HFFc6 (cell line): ENCODE results near the gene CHTF8. TPM values are rescaled to one million over a fixed set of nuclear protein-coding genes. Genes with fewer than 3 reads are reported as not detected.

Experiments
- DNase-seq: peaks from one replicate; pipeline ENCODE4 v3.0.0-alpha.2; 2018
- H3K27ac Mint-ChIP-seq: 2 replicates; pipeline ENCODE4 v1.8.0; 2020; ENCODE audit warnings: mild to moderate bottlenecking, mixed read lengths
- H3K27me3 Mint-ChIP-seq: 2 replicates; pipeline ENCODE4 v1.8.0; 2021; ENCODE audit warnings: mild to moderate bottlenecking, moderate library complexity, mixed read lengths; ENCODE audit not compliant: insufficient read depth
- H3K36me3 Mint-ChIP-seq: 2 replicates; pipeline ENCODE4 v1.8.0; 2021; ENCODE audit warnings: low read depth, mixed read lengths
- H3K4me1 Mint-ChIP-seq: 2 replicates; pipeline ENCODE4 v1.8.0; 2020; ENCODE audit warnings: low read depth, mixed read lengths
- H3K4me3 Mint-ChIP-seq: 2 replicates; pipeline ENCODE4 v1.8.0; 2020; ENCODE audit warnings: mild to moderate bottlenecking, moderate library complexity, mixed read lengths
- H3K9me3 Mint-ChIP-seq: 2 replicates; pipeline ENCODE4 v1.8.0; 2020; ENCODE audit warnings: mild to moderate bottlenecking, mixed read lengths
- total RNA-seq, 6 experiments: library from RNA; stranded (reverse); fragmentation: NEBNext Ultra II Directional; extraction: Animal tissue kit (Norgen Biotek cat#: 25700); gene quantifications; 2 replicates in 1 of 6; 3 replicates in 5 of 6; pipeline ENCODE4 v1.2.3, GENCODE V29; 2021
- TF ChIP-seq, protein P1 (sequence below): fragments of 200-600 bp; sonication (generic); IDR thresholded peaks from 2 replicates; pipeline ENCODE4 v1.5.0; 2021; ENCODE audit warnings: antibody characterized with exemption, mild to moderate bottlenecking

The CHTF8 gene
- total RNA-seq, 6 experiments from 2014 or later = 103 to 149 (median 125) TPM

GRCh38 chr16:69073181-69073702 is 59.1 kb downstream of the CHTF8 start:
- peak overlapping the region; percentile 68 for H3K4me3 Mint-ChIP-seq
- H3K27ac Mint-ChIP-seq = peak overlapping the region; percentile 88
- peak; percentile 82 for DNase-seq
- H3K4me1 Mint-ChIP-seq = peaks cover 29% of the 10 kb centered on the region
- TF ChIP-seq, protein P1, sequence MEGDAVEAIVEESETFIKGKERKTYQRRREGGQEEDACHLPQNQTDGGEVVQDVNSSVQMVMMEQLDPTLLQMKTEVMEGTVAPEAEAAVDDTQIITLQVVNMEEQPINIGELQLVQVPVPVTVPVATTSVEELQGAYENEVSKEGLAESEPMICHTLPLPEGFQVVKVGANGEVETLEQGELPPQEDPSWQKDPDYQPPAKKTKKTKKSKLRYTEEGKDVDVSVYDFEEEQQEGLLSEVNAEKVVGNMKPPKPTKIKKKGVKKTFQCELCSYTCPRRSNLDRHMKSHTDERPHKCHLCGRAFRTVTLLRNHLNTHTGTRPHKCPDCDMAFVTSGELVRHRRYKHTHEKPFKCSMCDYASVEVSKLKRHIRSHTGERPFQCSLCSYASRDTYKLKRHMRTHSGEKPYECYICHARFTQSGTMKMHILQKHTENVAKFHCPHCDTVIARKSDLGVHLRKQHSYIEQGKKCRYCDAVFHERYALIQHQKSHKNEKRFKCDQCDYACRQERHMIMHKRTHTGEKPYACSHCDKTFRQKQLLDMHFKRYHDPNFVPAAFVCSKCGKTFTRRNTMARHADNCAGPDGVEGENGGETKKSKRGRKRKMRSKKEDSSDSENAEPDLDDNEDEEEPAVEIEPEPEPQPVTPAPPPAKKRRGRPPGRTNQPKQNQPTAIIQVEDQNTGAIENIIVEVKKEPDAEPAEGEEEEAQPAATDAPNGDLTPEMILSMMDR = no peak
- no peaks in the 10 kb centered on the region for H3K9me3 Mint-ChIP-seq
- H3K36me3 Mint-ChIP-seq = no peaks in the 10 kb centered on the region
- H3K27me3 Mint-ChIP-seq = no peaks in the 10 kb centered on the region; the same call in 1 of the 2 replicates

GRCh38 chr16:69072640-69072974 is 59.8 kb downstream of the CHTF8 start:
- peak overlapping the region; percentile 88 for H3K27ac Mint-ChIP-seq

DNA sequence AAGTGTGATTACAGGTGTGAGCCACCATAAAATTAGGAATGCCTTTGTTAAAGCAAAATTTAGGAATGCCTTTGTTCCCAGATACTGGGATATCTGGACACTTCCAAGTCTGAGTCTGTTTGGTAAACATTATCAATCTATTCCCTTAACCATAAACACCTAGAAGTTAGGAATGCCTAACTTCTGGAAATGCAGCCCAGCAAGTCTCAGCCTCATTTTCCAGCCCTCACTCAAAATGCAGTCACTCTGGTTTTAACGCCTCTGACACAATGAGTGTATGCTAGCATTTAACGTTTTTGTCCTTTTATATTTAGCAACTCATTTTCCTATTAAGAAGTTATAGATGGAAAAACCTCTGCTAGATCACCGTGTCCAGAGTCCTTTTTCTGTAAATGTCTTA is 61.4 kb downstream of the CHTF8 start:
- peaks cover 30% of the 10 kb centered on the region for H3K4me1 Mint-ChIP-seq

More at GRCh38 chr16:69072640-69072974, 59.8 kb downstream of the CHTF8 start:
- H3K4me3 Mint-ChIP-seq = peak overlapping the region; percentile 68; the same call in 1 of the 2 replicates
- H3K36me3 Mint-ChIP-seq = no peaks in the 10 kb centered on the region
- DNase-seq = no peak
- TF ChIP-seq, protein P1 = no peak
- no peaks in the 10 kb centered on the region; the same call in 1 of the 2 replicates for H3K27me3 Mint-ChIP-seq
- peaks cover 29% of the 10 kb centered on the region for H3K4me1 Mint-ChIP-seq
- H3K9me3 Mint-ChIP-seq = no peaks in the 10 kb centered on the region

GRCh38 chr16:69069504-69069903 is 62.9 kb downstream of the CHTF8 start:
- TF ChIP-seq, protein P1 = no peak
- H3K4me3 Mint-ChIP-seq = no peak overlapping the region
- H3K9me3 Mint-ChIP-seq = no peaks in the 10 kb centered on the region
- H3K27ac Mint-ChIP-seq = no peak overlapping the region
- no peaks in the 10 kb centered on the region for H3K36me3 Mint-ChIP-seq
- DNase-seq = no peak
- H3K27me3 Mint-ChIP-seq = no peaks in the 10 kb centered on the region; the same call in 1 of the 2 replicates
- peaks cover 46% of the 10 kb centered on the region for H3K4me1 Mint-ChIP-seq

More for the DNA sequence above, 61.4 kb downstream of the CHTF8 start:
- Mint-ChIP-seq H3K9me3 (no peaks in the 10 kb centered on the region), H3K27ac (no peak overlapping the region), H3K4me3 (no peak overlapping the region), H3K36me3 (no peaks in the 10 kb centered on the region), H3K27me3 (no peaks in the 10 kb centered on the region; the same call in 1 of the 2 replicates)
- TF ChIP-seq, protein P1 = no peak
- no peak for DNase-seq

Other genes starting within 250 kb of the CHTF8 start
- 1 to 10 TPM; 1.5 to 2.1 (median 1.5) TPM for gene HAS3, start 26.9 kb downstream of the CHTF8 start, total RNA-seq
- 10 to 100 TPM; 64.1 to 82.4 (median 69.6) TPM for gene UTP4, start 61 bp upstream of the CHTF8 start, total RNA-seq
- gene SNTB2, start 54.6 kb upstream of the CHTF8 start, total RNA-seq = 10 to 100 TPM; 52.0 to 64.8 (median 58.6) TPM
- gene VPS4A, start 178.8 kb upstream of the CHTF8 start, total RNA-seq = 10 to 100 TPM; 33.2 to 39.8 (median 36.7) TPM
- 10 to 100 TPM; 14.5 to 21.1 (median 16.5) TPM for gene PDF, start 198.0 kb upstream of the CHTF8 start, total RNA-seq
- gene COG8, start 207.0 kb upstream of the CHTF8 start, total RNA-seq = 10 to 100 TPM; 29.4 to 36.8 (median 35.2) TPM
- 10 to 100 TPM; 34.7 to 43.5 (median 37.1) TPM for gene NIP7, start 207.2 kb upstream of the CHTF8 start, total RNA-seq
- under 1 TPM in 4 of 6 experiments, not detected in 2; 0.21 to 0.40 (median 0.26) TPM for gene TMED6, start 219.2 kb upstream of the CHTF8 start, total RNA-seq